Left hindlimb (tissue), 1 donor: ENCODE results near the gene PLA2G1B.
"Not testable (repeated sequence)": the region's sequence is repeated elsewhere in the genome, so short reads cannot be mapped to it uniquely, and the experiment has no call there.

Experiments used
- DNase-seq: peaks from one replicate; pipeline ENCODE4 v3.0.0-alpha.2; 2018

Gene PLA2G1B

GRCh38 chr12:120358412-120359100, 31.0 kb upstream of the PLA2G1B start:
- no peak for DNase-seq

DNA sequence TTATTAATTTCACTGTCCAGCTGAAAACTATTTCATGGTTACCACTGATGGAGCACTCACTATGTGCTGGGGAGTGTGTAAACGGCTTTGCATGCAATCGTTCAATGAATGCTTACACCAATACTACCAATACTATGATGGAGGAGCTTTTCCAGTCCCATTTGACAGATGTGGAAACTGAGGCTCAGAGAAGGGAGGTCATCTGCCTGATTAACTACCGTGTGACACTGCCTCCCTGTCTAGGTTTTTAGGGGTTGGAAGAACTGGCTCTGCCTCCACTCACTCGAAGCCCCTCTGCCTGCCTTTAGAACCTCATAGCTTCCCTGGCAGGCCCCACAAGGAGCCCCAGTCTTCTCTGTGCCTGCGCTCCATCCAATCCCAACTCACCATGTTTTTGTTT, 29.5 kb upstream of the PLA2G1B start:
- no peak for DNase-seq

DNA sequence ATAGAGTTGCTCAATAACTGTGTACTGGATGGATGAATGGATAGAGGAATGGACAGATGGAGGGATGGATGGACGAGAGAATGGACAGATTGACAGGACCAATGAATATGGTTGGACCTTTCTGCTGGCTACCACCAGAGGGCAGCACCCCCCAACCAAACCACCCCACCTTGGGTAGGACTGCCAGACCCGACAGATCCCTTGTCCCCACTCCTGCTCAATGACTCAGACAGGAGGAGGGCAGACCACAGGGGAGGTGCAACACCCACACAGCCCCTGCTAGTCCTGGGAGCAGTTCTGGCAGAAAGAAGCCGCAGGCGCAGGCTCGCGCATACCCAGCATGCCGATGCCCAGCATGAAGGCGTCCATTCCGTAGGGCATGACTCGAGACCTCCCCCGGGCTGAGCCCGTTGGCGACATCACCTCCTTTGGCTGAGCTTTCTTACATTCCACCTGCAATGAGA, 29.0 kb upstream of the PLA2G1B start:
- DNase-seq = peak; percentile 85

DNA sequence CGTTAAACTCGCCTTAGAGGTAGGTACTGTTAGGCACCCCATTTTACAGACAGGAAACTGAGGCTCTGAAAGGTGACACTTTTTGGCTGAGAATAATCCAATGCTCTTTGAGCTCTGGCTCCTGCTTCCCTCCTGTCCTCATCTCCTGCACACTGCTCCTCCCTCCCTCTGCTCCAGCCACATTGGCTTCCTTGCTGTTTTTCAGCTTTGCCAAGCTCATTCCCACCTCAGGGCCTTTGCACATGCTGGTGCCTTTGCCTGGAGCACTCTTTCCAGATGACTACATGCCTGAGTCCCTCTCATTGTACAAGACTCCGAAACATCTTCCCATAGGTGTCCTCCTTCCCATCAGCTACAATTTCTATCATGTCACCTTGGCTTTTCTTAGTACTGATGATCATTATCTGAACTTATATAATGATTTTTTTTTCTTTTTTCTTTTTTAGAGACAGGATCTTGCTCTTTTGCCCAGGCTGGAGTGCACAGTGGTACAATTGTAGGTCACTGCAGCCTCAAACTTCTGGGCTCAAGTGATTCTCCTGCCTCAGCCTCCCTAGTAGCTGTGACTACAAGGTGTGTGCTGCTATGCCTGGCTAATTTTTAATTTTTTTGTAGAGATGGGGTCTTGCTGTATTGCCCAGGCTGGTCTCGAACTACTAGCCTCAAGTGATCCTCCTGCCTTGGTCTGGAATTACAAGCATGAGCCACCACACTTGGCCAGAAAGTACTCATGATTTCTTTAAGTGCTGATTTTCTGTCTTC, 26.2 kb upstream of the PLA2G1B start:
- no peak for DNase-seq

DNA sequence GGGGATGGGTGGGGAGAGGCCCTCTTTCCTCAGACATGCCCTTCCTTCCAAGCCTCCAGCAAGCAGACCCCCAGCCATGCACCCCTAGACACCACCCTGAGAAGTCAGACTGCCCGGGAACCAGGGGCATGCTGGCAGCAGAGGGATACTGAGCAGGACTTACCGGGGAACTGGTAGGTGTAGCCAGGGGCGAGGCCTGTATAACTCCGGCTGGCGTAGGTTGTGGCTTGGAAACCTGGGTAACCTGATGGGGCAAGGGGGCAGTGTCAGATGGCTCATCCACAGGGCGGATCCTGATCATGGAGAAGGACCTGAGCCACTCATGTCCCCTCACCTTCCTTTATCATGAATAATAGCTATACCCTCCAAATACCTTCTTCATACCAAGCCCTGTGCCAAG, 25.6 kb upstream of the PLA2G1B start:
- no peak for DNase-seq

GRCh38 chr12:120352117-120352516, 24.5 kb upstream of the PLA2G1B start:
- DNase-seq = no peak

- DNase-seq = peak; percentile 73
Measured at GRCh38 chr12:120350576-120351350, 23.2 kb upstream of the PLA2G1B start.

DNA sequence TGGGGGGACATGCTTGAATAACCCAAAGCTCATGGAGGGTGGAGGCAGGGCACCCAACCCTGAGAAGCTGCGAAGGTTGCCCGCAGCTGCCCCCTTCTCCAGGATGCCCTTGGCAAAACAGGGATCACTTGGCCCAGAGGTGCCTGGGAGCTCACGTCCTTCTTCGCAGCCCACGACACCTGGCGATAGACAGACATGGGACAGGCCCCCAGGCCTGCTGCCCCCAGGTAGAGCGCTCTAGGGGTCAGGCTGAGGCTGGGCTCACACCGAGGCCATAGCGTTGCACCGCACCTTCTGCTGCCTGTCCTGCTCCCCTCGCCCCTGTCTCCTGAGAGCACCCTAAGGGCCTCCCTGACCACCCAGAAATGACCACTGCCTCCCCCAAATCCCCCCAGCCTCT, 20.2 kb upstream of the PLA2G1B start:
- no peak for DNase-seq

- DNase-seq = no peak
Measured at GRCh38 chr12:120346681-120347080, 19.1 kb upstream of the PLA2G1B start.

- DNase-seq = no peak
Measured at GRCh38 chr12:120346031-120346430, 18.5 kb upstream of the PLA2G1B start.

DNA sequence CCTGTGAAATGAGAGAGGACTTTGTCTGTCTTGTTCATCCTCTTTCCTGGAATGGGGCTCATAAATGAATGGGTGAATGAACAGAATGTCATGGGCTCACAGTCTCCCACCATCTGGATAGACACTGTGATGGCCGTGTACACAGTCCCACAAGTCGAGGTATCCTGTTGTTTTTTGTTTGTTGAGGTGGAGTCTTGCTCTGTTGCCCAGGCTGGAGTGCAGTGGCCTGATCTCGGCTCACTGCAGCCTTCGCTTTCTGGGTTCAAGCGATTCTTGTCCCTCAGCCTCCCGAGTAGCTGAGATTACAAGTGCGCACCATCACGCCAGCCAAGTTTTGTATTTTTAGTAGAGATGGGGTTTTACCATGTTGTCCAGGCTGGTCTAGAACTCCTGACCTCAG, 16.1 kb upstream of the PLA2G1B start:
- DNase-seq = no peak

- no peak for DNase-seq
Measured at GRCh38 chr12:120343039-120343537, 15.5 kb upstream of the PLA2G1B start.

DNA sequence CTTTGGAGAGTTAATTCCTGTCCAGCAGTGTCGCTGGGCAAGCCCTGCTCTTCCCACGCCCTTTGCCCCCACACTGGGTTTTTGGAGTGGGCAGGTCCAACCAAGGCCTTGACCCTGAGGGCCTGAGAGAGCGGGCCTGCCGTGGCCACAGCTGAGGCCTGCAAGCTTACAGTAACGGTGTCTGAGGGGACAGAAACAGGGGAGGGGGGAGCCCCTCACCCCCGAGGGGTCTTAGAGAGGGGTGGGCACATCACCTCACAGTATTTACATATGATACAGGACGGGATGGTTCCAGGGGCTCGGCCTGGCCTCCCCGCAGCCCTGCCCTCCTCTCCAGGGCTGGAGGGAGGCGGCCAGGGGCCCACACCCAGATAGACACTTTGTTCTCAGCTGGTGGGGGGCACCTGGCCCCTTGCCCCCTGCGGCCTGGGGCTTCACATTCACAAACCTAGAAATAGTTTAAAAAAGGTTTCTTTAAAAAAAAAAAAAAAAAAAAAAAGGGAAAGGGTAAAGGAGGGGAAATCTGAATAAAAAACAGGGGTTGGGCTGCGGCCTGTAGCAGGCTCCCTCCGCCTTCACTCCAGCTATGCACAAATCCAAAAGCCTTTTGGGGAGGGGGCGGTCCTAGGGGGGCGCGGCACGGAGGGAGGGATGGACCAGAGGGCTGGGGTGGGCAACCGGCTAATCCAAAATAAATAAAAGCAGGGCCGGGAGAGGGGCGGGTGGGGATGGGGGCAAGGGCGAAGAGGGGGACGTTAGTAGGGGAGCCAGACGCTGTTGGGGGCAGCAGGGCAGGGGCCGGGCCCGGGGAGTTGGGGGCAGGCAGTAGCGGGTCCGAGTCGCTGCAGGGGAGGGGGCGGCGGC, 14.8 kb upstream of the PLA2G1B start:
- DNase-seq = no peak

GRCh38 chr12:120339256-120339655, 11.7 kb upstream of the PLA2G1B start:
- DNase-seq = no peak

DNA sequence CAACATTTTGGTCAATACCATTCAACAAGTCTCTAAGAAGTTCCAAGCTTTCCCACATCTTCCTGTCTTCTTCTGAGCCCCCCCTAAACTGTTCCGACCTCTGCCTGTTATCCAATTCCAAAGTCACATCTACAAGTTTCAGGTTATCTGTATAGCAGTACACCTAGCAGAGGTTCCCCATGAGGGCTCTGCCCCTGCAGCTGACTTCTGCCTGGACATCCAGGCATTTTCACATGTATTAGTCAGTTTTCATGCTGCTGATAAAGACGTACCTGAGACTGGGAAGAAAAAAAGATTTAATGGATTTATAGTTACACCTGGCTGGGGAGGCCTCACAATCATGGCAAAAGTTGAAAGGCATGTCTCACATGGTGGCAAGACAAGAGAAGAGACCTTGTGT, 10.2 kb upstream of the PLA2G1B start:
- DNase-seq = no peak

DNA sequence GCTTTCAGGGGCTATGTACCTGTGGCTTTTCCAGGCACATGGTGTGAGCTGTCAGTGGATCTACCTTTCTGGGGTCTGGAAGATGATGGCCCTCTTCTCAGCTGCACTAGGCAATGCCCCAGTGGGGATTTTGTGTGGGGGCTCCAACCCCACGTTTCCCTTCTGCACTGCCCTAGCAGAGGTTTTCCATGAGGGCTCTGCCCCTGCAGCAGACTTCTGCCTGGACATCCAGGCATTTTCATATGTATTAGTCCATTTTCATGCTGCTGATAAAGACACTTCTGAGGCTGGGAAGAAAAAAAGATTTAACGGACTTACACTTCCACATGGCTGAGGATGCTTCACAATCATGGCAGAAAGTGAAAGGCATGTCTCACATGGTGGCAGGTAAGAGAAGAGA, 8.8 kb upstream of the PLA2G1B start:
- not testable (repeated sequence) for DNase-seq

- DNase-seq = peak; percentile 60
Measured at GRCh38 chr12:120335447-120335846, 7.9 kb upstream of the PLA2G1B start.

DNA sequence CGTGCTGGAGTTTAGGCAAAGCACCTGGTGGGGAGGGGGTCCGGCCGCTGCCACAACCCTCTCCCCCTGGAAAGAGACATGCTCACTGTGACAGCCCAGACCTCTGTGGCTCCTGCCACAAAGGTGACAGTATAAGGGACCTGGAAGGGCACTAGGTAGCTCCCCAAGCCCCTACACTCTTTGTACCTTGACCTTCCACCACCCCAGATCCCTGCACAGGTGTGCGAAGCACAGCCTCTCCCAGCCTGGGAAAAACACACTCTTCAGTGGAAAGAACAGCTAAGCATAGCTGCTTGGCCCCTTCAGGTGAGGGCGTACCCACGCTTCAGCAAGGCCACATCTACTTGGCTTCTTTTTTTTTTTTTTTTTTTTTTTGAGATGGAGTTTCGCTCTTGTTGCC, 4.9 kb upstream of the PLA2G1B start:
- no peak for DNase-seq

GRCh38 chr12:120332041-120332440, 4.5 kb upstream of the PLA2G1B start:
- DNase-seq = no peak

DNA sequence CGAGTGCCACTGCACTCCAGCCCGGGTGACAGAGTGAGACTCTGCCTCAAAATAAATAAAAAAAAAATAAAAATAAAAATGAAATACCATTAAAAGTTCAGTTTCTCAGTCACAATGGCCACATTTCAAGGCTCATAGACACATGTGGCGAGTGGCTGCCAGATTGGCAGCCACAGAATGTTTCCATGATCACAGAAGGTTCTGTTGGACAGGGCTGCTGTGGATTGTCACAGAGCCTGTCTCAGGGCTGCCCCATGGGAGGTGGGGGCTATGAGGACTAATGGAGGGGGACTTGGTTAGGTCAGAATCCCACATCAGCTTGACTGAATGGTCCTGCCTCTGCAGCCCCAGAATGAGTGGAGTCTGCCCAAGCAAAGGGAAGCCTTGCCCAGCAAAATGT, 3.8 kb upstream of the PLA2G1B start:
- no peak for DNase-seq

DNA sequence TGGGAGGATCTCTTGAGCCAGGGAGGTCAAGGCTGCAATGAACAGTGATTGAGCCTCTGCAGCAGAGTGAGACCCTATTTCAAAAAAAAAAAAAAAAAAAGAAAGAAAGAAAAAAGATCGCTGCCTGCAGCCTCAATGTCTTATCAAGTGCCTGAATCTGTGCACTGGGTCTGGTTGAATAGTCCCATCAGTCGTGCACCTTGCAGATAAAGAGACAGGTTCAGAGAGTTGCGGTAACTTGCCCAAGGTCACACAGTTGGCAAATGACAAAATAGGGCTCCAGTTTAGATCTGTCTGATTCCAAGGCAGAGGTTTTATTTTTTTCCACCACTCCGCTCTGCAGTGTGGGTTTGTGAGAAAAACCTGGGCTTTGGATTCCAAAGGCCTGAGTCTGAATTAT, 649 bp upstream of the PLA2G1B start:
- DNase-seq = no peak

DNA sequence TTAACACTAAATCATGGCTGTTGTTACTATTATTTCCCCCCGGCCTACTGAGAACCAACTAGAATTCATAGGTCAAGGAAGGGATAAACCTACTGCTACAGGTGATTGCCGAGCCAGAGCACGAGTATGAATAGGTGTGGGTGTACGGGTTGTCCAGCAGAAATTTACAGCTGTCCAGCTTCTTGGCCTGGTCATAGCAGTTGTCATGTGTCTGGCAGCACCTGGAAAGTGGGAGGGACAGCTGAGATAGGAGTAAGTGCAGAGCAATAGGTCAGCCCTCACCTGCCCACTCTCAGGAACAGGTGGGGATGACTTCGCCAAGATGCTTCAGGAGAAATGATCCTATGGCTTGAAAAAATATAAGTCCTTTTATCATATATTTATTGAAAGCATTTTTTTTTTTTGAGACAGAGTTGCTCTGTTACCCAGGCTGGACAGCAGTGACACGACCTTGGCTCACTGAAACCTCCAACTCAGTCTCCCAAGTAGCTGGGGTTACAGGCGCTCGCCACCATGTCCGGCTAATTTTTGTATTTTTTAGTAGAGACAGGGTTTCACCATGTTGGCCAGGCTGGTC, 2.6 kb downstream of the PLA2G1B start:
- no peak for DNase-seq
